ENCODE data around the gene DNAJC13.

DNA sequence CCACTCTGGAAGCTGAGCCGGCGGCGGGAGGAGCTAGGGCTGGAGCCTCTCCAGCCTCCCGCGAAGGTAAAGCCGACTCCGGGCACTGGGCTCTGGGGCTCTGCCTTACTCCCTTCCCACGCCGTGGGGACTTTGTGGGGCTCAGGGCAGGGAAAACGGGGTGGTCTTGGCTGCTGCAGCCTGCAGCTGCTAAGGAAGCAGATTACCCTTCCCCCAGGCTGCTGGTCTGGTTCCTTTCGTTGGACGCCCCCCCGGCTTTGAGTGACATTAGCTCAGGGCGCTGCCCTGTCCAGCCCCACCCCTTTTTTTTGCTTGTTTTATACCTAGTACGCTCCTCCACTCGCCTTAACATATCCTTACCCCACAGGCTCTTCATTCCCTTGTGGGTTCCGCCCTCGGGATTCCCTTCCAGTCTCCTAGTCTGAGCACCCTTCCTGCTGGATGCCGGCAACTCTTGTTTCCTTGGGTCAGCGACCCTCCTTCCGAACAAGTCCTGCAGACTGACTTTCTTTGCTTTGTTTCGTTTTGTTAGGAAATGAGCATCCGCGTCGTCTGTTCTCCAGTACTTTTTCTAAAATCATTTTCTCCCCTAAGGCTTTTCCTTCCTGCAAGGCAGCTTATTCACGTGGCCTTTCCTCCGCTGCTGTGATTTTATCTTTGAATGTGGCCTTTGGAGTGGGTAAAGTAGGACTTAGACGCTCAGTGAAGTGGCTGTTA lies 551 bp downstream of the DNAJC13 start:
- no peak for TF ChIP-seq EP300 (IDR thresholded peaks at IDR 0.05)
- no peak for TF ChIP-seq POLR2AphosphoS5 (IDR thresholded peaks at IDR 0.05)

All from suprapubic skin (tissue), 4 donors.